ENCODE results near the gene HPSE2.

GRCh38 chr10:98596404-98596803 lies 639.2 kb downstream of the HPSE2 start:
- TF ChIP-seq SUZ12 (IDR thresholded peaks at IDR 0.05; ENCODE audit: extremely low read depth, insufficient read depth, insufficient read length) (no peak), YY1 (IDR thresholded peaks at IDR 0.05; ENCODE audit: insufficient read depth, insufficient read length) (no peak)

All from NT2/D1 (cell line).